IPS-NIHi7 (cell line): Measurements from ENCODE around the gene KRTAP5-6.

Experiments used
- DNase-seq: peaks from one replicate; pipeline ENCODE4 v3.0.0; 2012; ENCODE audit warnings: mixed read lengths; ENCODE audit errors: extremely low spot score

Gene KRTAP5-6

GRCh38 chr11:1696608-1697570 is at the start of gene KRTAP5-6:
Gene KRTAP5-6 (plus strand): TSS chr11:1697195. CDS start chr11:1697246, 51 bp downstream.
- no peak for DNase-seq

- no peak for DNase-seq
These were observed 48.9 kb upstream of the KRTAP5-6 start for GRCh38 chr11:1647901-1648652.

- no peak for DNase-seq
These were observed 48.2 kb upstream of the KRTAP5-6 start for GRCh38 chr11:1648653-1649420.

- DNase-seq: no peak
These were observed 46.7 kb upstream of the KRTAP5-6 start for GRCh38 chr11:1650034-1650917.

GRCh38 chr11:1650918-1651262 is 46.1 kb upstream of the KRTAP5-6 start:
- DNase-seq: no peak

GRCh38 chr11:1651411-1651980 is 45.5 kb upstream of the KRTAP5-6 start:
- no peak for DNase-seq

- no peak for DNase-seq
These were observed 45.0 kb upstream of the KRTAP5-6 start for GRCh38 chr11:1652026-1652425.

GRCh38 chr11:1652442-1652770 is 44.6 kb upstream of the KRTAP5-6 start:
- DNase-seq: no peak

- DNase-seq: peak; percentile 93
These were observed 44.0 kb upstream of the KRTAP5-6 start for GRCh38 chr11:1652771-1653540.

- no peak for DNase-seq
These were observed 43.2 kb upstream of the KRTAP5-6 start for GRCh38 chr11:1653541-1654387.

- DNase-seq: no peak
These were observed 42.4 kb upstream of the KRTAP5-6 start for GRCh38 chr11:1654388-1655167.

GRCh38 chr11:1655168-1656060 is 41.6 kb upstream of the KRTAP5-6 start:
- DNase-seq: no peak

- no peak for DNase-seq
These were observed 40.9 kb upstream of the KRTAP5-6 start for GRCh38 chr11:1656061-1656441.

- no peak for DNase-seq
These were observed 40.3 kb upstream of the KRTAP5-6 start for GRCh38 chr11:1656670-1657069.

GRCh38 chr11:1659506-1659905 is 37.5 kb upstream of the KRTAP5-6 start:
- DNase-seq: no peak

- DNase-seq: no peak
These were observed 36.7 kb upstream of the KRTAP5-6 start for GRCh38 chr11:1660111-1660867.
